ENCODE data around the gene SCGB3A1. TPM values are rescaled to one million over a fixed set of nuclear protein-coding genes. Genes with fewer than 3 reads are reported as not detected.

SCGB3A1 gene
- total and polyA plus RNA-seq, 9 of the 15 experiments (the other 6 are each of a cell fraction or from before 2014, with no cell fraction given) = 0.33 TPM; not detected in 8

- ChIA-PET POLR2A (no interaction called here), CTCF (ENCODE audit: low intra/inter-chr PET ratio) (no interaction called here)
- Histone ChIP-seq H3K9me1 (ENCODE audit: control insufficient read depth, insufficient read depth, low read length) (no peaks in the 10 kb centered on the region), H3K27ac (ENCODE audit: extremely low read depth, low read depth, low read length) (no peak overlapping the region; the same call in 2 of the 3 replicates), H3K27me3 (ENCODE audit: control insufficient read depth in 2 of 2, insufficient read depth in 2 of 2, low read length in 2 of 2) (peaks cover 12 to 20% of the 10 kb centered on the region in 2 experiments; a peak in 4 of 5 replicates), H4K20me1 (replicated peaks; ENCODE audit: control insufficient read depth, insufficient read depth, low read length) (0 out of 2 replicates have a peak, but pooled peaks cover 6% of the 10 kb centered on the region), H3K9me3 (replicated peaks; ENCODE audit: control insufficient read depth, insufficient read depth, low read depth, low read length) (no peaks in the 10 kb centered on the region), H3K9ac (ENCODE audit: insufficient read depth in 1 of 2, low read depth in 2 of 2, low read length in 2 of 2) (peak overlapping the region in 1 of 2 experiments; percentile 68; a peak in 1 of 4 replicates), H2AFZ (ENCODE audit: low read depth, low read length) (peak overlapping the region; percentile 83), H3K4me1 (replicated peaks in 1 of 2; ENCODE audit: control insufficient read depth in 2 of 2, insufficient read depth in 2 of 2, low read length in 2 of 2) (peaks cover 10 to 49% of the 10 kb centered on the region in 2 experiments; a peak in 4 of 5 replicates), H3K4me2 (ENCODE audit: insufficient read depth, low read length) (peak overlapping the region; percentile 46), H3K4me3 (no peak overlapping the region), H3K36me3 (ENCODE audit: control insufficient read depth, insufficient read depth, low read length) (no peaks in the 10 kb centered on the region), H3K79me2 (ENCODE audit: control insufficient read depth, insufficient read depth, low read length) (no peaks in the 10 kb centered on the region)
- no peak for ATAC-seq
- WGBS (ENCODE audit: insufficient coverage, low coverage, missing lambda C conversion rate) = 69% methylated on average over 17 of the region's 26 CpGs
- intact Hi-C loops (cut with micrococcal nuclease) = loop anchor here (5.0 to 10.0 kb wide), 4 partner anchors 54 to 404 kb away; partner anchors contain the start of genes CNOT6 and RASGEF1C
- no peak for FAIRE-seq
- BruUV-seq (replicated peaks) = no TSS peak
- DNase-seq (ENCODE audit: extremely low read depth in 1 of 4, low spot score in 3 of 4) = no peak
- in situ Hi-C loops (cut with MboI) = no loop called here
- TF ChIP-seq ZNF23 (CRISPR knock-in tag; IDR thresholded peaks at IDR 0.05) = no peak
- TF ChIP-seq TFE3 (CRISPR knock-in tag; IDR thresholded peaks at IDR 0.05) = no peak
- TF ChIP-seq MAX (CRISPR knock-in tag; IDR thresholded peaks at IDR 0.05) = peak; percentile 60; the same call in 1 of the 2 replicates
- peak; percentile 55 to 56 for TF ChIP-seq E2F6 (IDR thresholded peaks at IDR 0.05; ENCODE audit: borderline replicate concordance in 1 of 2, extremely low read depth in 1 of 2, insufficient read depth in 1 of 2, insufficient read length in 1 of 2, low read depth in 1 of 2, low read length in 1 of 2, poor library complexity in 1 of 2, severe bottlenecking in 1 of 2)
- no peak for TF ChIP-seq HMGXB4 (CRISPR knock-in tag; IDR thresholded peaks at IDR 0.05)
- TF ChIP-seq NR1H2 (CRISPR knock-in tag; IDR thresholded peaks at IDR 0.05) = no peak
- TF ChIP-seq SIRT6 (IDR thresholded peaks at IDR 0.05; ENCODE audit: low read depth, low read length) = no peak
- no peak for TF ChIP-seq FOXO4 (CRISPR knock-in tag; IDR thresholded peaks at IDR 0.05)
- no peak for TF ChIP-seq ILK (tag; IDR thresholded peaks at IDR 0.05; ENCODE audit: borderline replicate concordance, low read depth)
- TF ChIP-seq TOE1 (IDR thresholded peaks at IDR 0.05; ENCODE audit: borderline replicate concordance) = no peak
- no peak for TF ChIP-seq TOE1 (CRISPR knock-in tag; IDR thresholded peaks at IDR 0.05; ENCODE audit: borderline replicate concordance, low read depth)
Observed at GRCh38 chr5:180608572-180609310, 17.4 kb upstream of the SCGB3A1 start.
